ENCODE results near the gene TRNP1. TPM values are rescaled to one million over a fixed set of nuclear protein-coding genes. Genes with fewer than 3 reads are reported as not detected.

The TRNP1 gene
- total RNA-seq, 1 donor from 2014 or later = 2.0 TPM

- TF ChIP-seq EZH2phosphoT487 (IDR thresholded peaks at IDR 0.05) (no peak), EZH2 (IDR thresholded peaks at IDR 0.05) (no peak), CTCF (IDR thresholded peaks at IDR 0.05) (no peak)
- DNase-seq (ENCODE audit: low spot score) = no peak
These were observed 56.1 kb downstream of the TRNP1 start for GRCh38 chr1:27049607-27050006.

More at GRCh38 chr1:27049607-27050006, 56.1 kb downstream of the TRNP1 start:
- H2AFZ ChIP-seq (replicated peaks) = no peak overlapping the region
- Mint-ChIP-seq H3K9me3 (peaks cover 2% of the 10 kb centered on the region), H3K27me3 (ENCODE audit: insufficient read depth, low read depth) (peaks cover 5% of the 10 kb centered on the region), H3K27ac (peak overlapping the region; percentile 9), H3K4me3 (no peak overlapping the region), H3K36me3 (no peaks in the 10 kb centered on the region), H3K4me1 (peaks cover 19% of the 10 kb centered on the region)
- no peaks in the 10 kb centered on the region for H3K27me3 ChIP-seq
- H3F3A ChIP-seq (ENCODE audit: low read depth) = peaks cover 9% of the 10 kb centered on the region
- H3K4me3 ChIP-seq = no peak overlapping the region
- H3K79me2 ChIP-seq (ENCODE audit: low read depth) = no peaks in the 10 kb centered on the region
- no peaks in the 10 kb centered on the region for H3K9me3 ChIP-seq (ENCODE audit: low read depth)
- H3K36me3 ChIP-seq = no peaks in the 10 kb centered on the region
- no peak overlapping the region for H3K4me2 ChIP-seq
- H4K20me1 ChIP-seq (ENCODE audit: low read depth) = no peaks in the 10 kb centered on the region
- no peak overlapping the region for H3K27ac ChIP-seq
- peaks cover 3% of the 10 kb centered on the region for H3K4me1 ChIP-seq
- no peak overlapping the region for H3K9ac ChIP-seq

Other genes starting within 250 kb of the TRNP1 start
- gene PIGV, start 205.7 kb upstream of the TRNP1 start, total RNA-seq (ENCODE audit: low replicate concordance) = 19.4 and 19.7 TPM in 2 replicates
- 30.4 and 52.2 TPM in 2 replicates for gene ZDHHC18, start 167.0 kb upstream of the TRNP1 start, total RNA-seq (ENCODE audit: low replicate concordance)
- gene SFN, start 130.5 kb upstream of the TRNP1 start, total RNA-seq (ENCODE audit: low replicate concordance) = 0.21 and 0.99 TPM in 2 replicates
- gene GPN2, start 103.4 kb upstream of the TRNP1 start, total RNA-seq (ENCODE audit: low replicate concordance) = 6.8 and 10.9 TPM in 2 replicates
- 6.1 and 9.6 TPM in 2 replicates for gene GPATCH3, start 93.2 kb upstream of the TRNP1 start, total RNA-seq (ENCODE audit: low replicate concordance)
- not detected in 2 replicates for gene NR0B2, start 79.7 kb upstream of the TRNP1 start, total RNA-seq (ENCODE audit: low replicate concordance)
- gene NUDC, start 71.9 kb upstream of the TRNP1 start, total RNA-seq (ENCODE audit: low replicate concordance) = 28.6 and 49.6 TPM in 2 replicates
- gene KDF1, start 33.2 kb upstream of the TRNP1 start, total RNA-seq (ENCODE audit: low replicate concordance) = 1.1 TPM in 1 of 2 replicates, not detected in the other
- 3.2 and 7.2 TPM in 2 replicates for gene TENT5B, start 19.2 kb downstream of the TRNP1 start, total RNA-seq (ENCODE audit: low replicate concordance)
- 1.8 and 5.7 TPM in 2 replicates for gene SLC9A1, start 161.4 kb downstream of the TRNP1 start, total RNA-seq (ENCODE audit: low replicate concordance)
- gene WDTC1, start 240.9 kb downstream of the TRNP1 start, total RNA-seq (ENCODE audit: low replicate concordance) = 17.8 and 34.6 TPM in 2 replicates

Data from neural progenitor cell (in vitro differentiated cells).